K562 (cell line): Measurements from ENCODE around the gene BROX. TPM values are rescaled to one million over a fixed set of nuclear protein-coding genes. Genes with fewer than 3 reads are reported as not detected.
A peak's percentile ranks its signal among the peaks of the same experiment; 100 is the strongest.

Experiments
- BCOR ChIP-seq: fragments of 450-650 bp; IDR thresholded peaks from 2 replicates; pipeline ENCODE4 v1.6.1; 2016
- BRCA1 ChIP-seq, 2 experiments: fragments of 450-650 bp in 1 of 2; sonication (generic) in 1 of 2; formaldehyde crosslinking in 1 of 2; IDR thresholded peaks; 2 replicates each; pipeline versions ENCODE4 v1.5.0 to v1.6.1; 2017 to 2020; ENCODE audit warnings: mild to moderate bottlenecking in 1 of 2, missing genetic modification reagents in 1 of 2
- CBX1 ChIP-seq: sonication (generic); IDR thresholded peaks from 2 replicates; pipeline ENCODE4 v1.6.1; 2016; ENCODE audit warnings: antibody characterized with exemption, low read depth, mild to moderate bottlenecking
- CBX3 ChIP-seq, 2 experiments: IDR thresholded peaks; 1 replicate in 1 of 2; 2 replicates in 1 of 2; pipeline ENCODE4 v1.6.1; 2012; ENCODE audit warnings: inconsistent platforms in 2 of 2, low read length in 2 of 2, borderline replicate concordance in 1 of 2, control low read depth in 1 of 2
- CUX1 ChIP-seq: fragments of 200-800 bp; sonication (Bioruptor generic); IDR thresholded peaks from 2 replicates; pipeline ENCODE4 v1.6.1; 2016; ENCODE audit warnings: missing genetic modification characterization, missing compliant biosample characterization
- FOXK2 ChIP-seq, 2 experiments: fragments of 450-650 bp; IDR thresholded peaks in 1 of 2; conservative IDR thresholded peaks in 1 of 2; 2 replicates each; pipeline ENCODE4 v1.6.1; 2016; ENCODE audit warnings: low read depth in 2 of 2, mild to moderate bottlenecking in 1 of 2
- HDAC1 ChIP-seq, 2 experiments: fragments of 450-650 bp; IDR thresholded peaks; 2 replicates each; pipeline ENCODE4 v1.6.1; 2016 to 2017; ENCODE audit warnings: inconsistent platforms in 1 of 2, mild to moderate bottlenecking in 1 of 2, moderate library complexity in 1 of 2
- MEIS2 ChIP-seq: fragments of 450-650 bp; IDR thresholded peaks from 2 replicates; pipeline ENCODE4 v1.6.1; 2014; ENCODE audit warnings: mild to moderate bottlenecking; ENCODE audit not compliant: partially characterized antibody
- NR3C1 ChIP-seq: sonication (generic); formaldehyde crosslinking; IDR thresholded peaks from 2 replicates; pipeline ENCODE4 v1.8.1; 2022; ENCODE audit warnings: missing genetic modification reagents
- RBM25 ChIP-seq: fragments of 200-400 bp; formaldehyde crosslinking; IDR thresholded peaks from 2 replicates; pipeline ENCODE4 v1.6.1; 2018; ENCODE audit warnings: low read length, low read depth, moderate library complexity; ENCODE audit not compliant: severe bottlenecking
- SMAD2 ChIP-seq: fragments of 150-350 bp; IDR thresholded peaks from 2 replicates; pipeline ENCODE4 v1.6.1; 2014; ENCODE audit warnings: low read depth, mild to moderate bottlenecking, low read length
- TAF15 ChIP-seq: fragments of 200-400 bp; formaldehyde crosslinking; IDR thresholded peaks from 2 replicates; pipeline ENCODE4 v1.6.1; 2017; ENCODE audit warnings: mild to moderate bottlenecking, low read depth, low read length, moderate library complexity
- THAP7 ChIP-seq: fragments of 250-450 bp; sonication (Bioruptor Pico); IDR thresholded peaks from 2 replicates; pipeline ENCODE4 v1.5.0; 2021
- THRB ChIP-seq: fragments of 450-650 bp; formaldehyde crosslinking; conservative IDR thresholded peaks from 2 replicates; pipeline ENCODE4 v1.4.0; 2022; ENCODE audit warnings: mild to moderate bottlenecking, missing genetic modification characterization
- ZNF133 ChIP-seq: fragments of 250-450 bp; sonication (Bioruptor Pico); IDR thresholded peaks from 2 replicates; pipeline ENCODE4 v1.4.0; 2020; ENCODE audit warnings: mild to moderate bottlenecking
- ZNF77 ChIP-seq: fragments of 250-450 bp; sonication (Bioruptor Pico); IDR thresholded peaks from 2 replicates; pipeline ENCODE4 v1.5.0; 2020
- polyA plus RNA-seq, 8 experiments: library from polyadenylated mRNA; depleted of rRNA in 4 of 8; stranded (reverse) in 5 of 8; unstranded in 3 of 8; fragments of >200 nt; fragmentation: Nextera tagmentation in 2 of 8; fragmentation: Illumina TruSeq in 1 of 8; extraction: Ambion mirVana in 2 of 8; extraction: Trizol in 1 of 8; gene quantifications; 2 replicates each; pipeline versions ENCODE4 v1.2.1 to v1.2.3, GENCODE V29; 2011 to 2014; ENCODE audit warnings: inconsistent platforms in 1 of 8, missing spikeins in 1 of 8
- total RNA-seq, 7 experiments: library from RNA; depleted of rRNA in 6 of 7; stranded (reverse); fragments of >200 nt in 6 of 7; fragmentation: Illumina TruSeq in 2 of 7; extraction: Trizol in 2 of 7; gene quantifications; 2 replicates each; pipeline versions ENCODE4 v1.2.1 to v1.2.3, GENCODE V29; 2011 to 2021; ENCODE audit warnings: low replicate concordance in 1 of 7
- TF ChIP-seq, protein P1 (sequence below): fragments of 450-650 bp; formaldehyde crosslinking; IDR thresholded peaks from 2 replicates; pipeline ENCODE4 v1.4.0; 2020; ENCODE audit warnings: mild to moderate bottlenecking
- TF ChIP-seq, protein P2 (sequence below): sonication (generic); formaldehyde crosslinking; IDR thresholded peaks from 2 replicates; pipeline ENCODE4 v1.8.1; 2023; ENCODE audit warnings: mild to moderate bottlenecking, missing genetic modification reagents

BROX gene
- total and polyA plus RNA-seq, 9 of the 15 experiments (the other 6 are each of a cell fraction or from before 2014, with no cell fraction given) = 9.4 to 153 (median 45.1) TPM

DNA sequence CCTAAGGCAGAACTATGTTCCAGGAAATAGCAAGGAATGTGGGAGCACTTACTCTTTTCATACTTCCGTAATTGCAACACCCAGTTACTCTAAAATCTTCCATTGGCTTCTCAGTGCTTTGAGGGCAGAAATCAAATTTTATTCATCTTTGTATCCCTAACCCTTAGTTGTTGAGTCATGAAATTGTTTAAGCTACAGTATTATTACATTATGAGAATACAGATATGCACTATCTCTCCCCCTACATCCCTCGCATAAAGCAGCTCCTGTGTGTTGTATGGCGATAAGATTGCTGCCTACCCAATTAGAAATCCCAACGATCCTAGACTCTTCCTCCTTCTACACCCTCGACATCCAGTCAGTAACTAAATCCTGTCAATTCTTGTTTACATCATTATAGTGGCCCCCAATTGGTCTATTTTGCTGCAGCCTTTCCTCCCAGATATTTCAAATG lies 2.6 kb upstream of the BROX start (continued):
- TF ChIP-seq CUX1 (CRISPR knock-in tag) = no peak
- no peak for TF ChIP-seq RBM25
- TF ChIP-seq BRCA1 (IDR thresholded peaks at IDR 0.05) = no peak
- no peak for TF ChIP-seq BRCA1 (CRISPR knock-in tag; IDR thresholded peaks at IDR 0.05)
- TF ChIP-seq FOXK2 (conservative IDR thresholded peaks at IDR 0.05 in 1 of 2, IDR thresholded peaks at IDR 0.05 in 1 of 2; ENCODE audit: low read depth in 2 of 2) = peak; percentile 84 to 89
- TF ChIP-seq, protein P1, sequence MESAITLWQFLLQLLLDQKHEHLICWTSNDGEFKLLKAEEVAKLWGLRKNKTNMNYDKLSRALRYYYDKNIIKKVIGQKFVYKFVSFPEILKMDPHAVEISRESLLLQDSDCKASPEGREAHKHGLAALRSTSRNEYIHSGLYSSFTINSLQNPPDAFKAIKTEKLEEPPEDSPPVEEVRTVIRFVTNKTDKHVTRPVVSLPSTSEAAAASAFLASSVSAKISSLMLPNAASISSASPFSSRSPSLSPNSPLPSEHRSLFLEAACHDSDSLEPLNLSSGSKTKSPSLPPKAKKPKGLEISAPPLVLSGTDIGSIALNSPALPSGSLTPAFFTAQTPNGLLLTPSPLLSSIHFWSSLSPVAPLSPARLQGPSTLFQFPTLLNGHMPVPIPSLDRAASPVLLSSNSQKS (CRISPR knock-in tag) = no peak
- peak; percentile 12 for TF ChIP-seq MEIS2
- TF ChIP-seq THAP7 = no peak
- TF ChIP-seq TAF15 = no peak
- no peak for TF ChIP-seq ZNF77 (CRISPR knock-in tag)
- TF ChIP-seq THRB (CRISPR knock-in tag) = 0 out of 2 replicates have a peak, but pooled peaks have one; percentile 6
- TF ChIP-seq CBX1 = no peak
- TF ChIP-seq, protein P2, sequence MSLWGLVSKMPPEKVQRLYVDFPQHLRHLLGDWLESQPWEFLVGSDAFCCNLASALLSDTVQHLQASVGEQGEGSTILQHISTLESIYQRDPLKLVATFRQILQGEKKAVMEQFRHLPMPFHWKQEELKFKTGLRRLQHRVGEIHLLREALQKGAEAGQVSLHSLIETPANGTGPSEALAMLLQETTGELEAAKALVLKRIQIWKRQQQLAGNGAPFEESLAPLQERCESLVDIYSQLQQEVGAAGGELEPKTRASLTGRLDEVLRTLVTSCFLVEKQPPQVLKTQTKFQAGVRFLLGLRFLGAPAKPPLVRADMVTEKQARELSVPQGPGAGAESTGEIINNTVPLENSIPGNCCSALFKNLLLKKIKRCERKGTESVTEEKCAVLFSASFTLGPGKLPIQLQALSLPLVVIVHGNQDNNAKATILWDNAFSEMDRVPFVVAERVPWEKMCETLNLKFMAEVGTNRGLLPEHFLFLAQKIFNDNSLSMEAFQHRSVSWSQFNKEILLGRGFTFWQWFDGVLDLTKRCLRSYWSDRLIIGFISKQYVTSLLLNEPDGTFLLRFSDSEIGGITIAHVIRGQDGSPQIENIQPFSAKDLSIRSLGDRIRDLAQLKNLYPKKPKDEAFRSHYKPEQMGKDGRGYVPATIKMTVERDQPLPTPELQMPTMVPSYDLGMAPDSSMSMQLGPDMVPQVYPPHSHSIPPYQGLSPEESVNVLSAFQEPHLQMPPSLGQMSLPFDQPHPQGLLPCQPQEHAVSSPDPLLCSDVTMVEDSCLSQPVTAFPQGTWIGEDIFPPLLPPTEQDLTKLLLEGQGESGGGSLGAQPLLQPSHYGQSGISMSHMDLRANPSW = no peak
- peak; percentile 67; the same call in 1 of the 2 replicates for TF ChIP-seq BCOR
- no peak for TF ChIP-seq ZNF133 (CRISPR knock-in tag)
- no peak for TF ChIP-seq NR3C1
- peak in 1 of 2 experiments; percentile 66; a peak in 1 of 3 replicates for TF ChIP-seq CBX3 (IDR thresholded peaks at IDR 0.05; ENCODE audit: borderline replicate concordance in 1 of 2, low read length in 2 of 2)
- peak in 1 of 2 experiments; percentile 88; a peak in 3 of 4 replicates for TF ChIP-seq HDAC1 (IDR thresholded peaks at IDR 0.05)
- TF ChIP-seq SMAD2 = no peak
